Left ventricle myocardium inferior (tissue), 1 donor: ENCODE measurements around the gene MIP. TPM values are rescaled to one million over a fixed set of nuclear protein-coding genes. Genes with fewer than 3 reads are reported as not detected.
"Not testable (repeated sequence)": the region's sequence is repeated elsewhere in the genome, so short reads cannot be mapped to it uniquely, and the experiment has no call there.

ENCODE experiments used
- DNase-seq: peaks from one replicate; pipeline ENCODE4 v3.0.0-alpha.2; 2020
- H3K27ac ChIP-seq: fragments of 200-600 bp; replicated peaks from 2 replicates; pipeline ENCODE4 v1.8.0; 2021
- H3K27me3 ChIP-seq: fragments of 200-600 bp; 2 replicates; pipeline ENCODE4 v1.8.0; 2021; ENCODE audit warnings: low read depth
- H3K36me3 ChIP-seq: fragments of 200-600 bp; 2 replicates; pipeline ENCODE4 v1.8.0; 2021
- H3K4me1 ChIP-seq: fragments of 200-600 bp; 2 replicates; pipeline ENCODE4 v1.8.0; 2021
- H3K4me3 ChIP-seq: fragments of 200-600 bp; 2 replicates; pipeline ENCODE4 v1.8.0; 2021; ENCODE audit warnings: mild to moderate bottlenecking, moderate library complexity
- H3K9me3 ChIP-seq: fragments of 200-600 bp; replicated peaks from 2 replicates; pipeline ENCODE4 v1.8.0; 2021
- intact Hi-C: fragments of 100-400 bp; cut with micrococcal nuclease; formaldehyde crosslinking; loops from one replicate; pipeline ENCODE4 v1.11.0; 2022
- total RNA-seq: library from RNA; stranded (reverse); fragmentation: NEBNext Ultra II Directional; extraction: Animal tissue kit (Norgen Biotek cat#: 25700); gene quantifications from one replicate; pipeline ENCODE4 v1.2.1, GENCODE V29; 2021
- TF ChIP-seq, protein P1 (sequence below): fragments of 200-600 bp; IDR thresholded peaks from 2 replicates; pipeline ENCODE4 v1.8.0; 2021; ENCODE audit warnings: antibody characterized with exemption, mild to moderate bottlenecking, borderline replicate concordance
- donor health status: DM: no; HTN: yes; CAD: no; lungs with severe emphysema.

The MIP gene
- total RNA-seq, 1 donor from 2014 or later: not detected

DNA sequence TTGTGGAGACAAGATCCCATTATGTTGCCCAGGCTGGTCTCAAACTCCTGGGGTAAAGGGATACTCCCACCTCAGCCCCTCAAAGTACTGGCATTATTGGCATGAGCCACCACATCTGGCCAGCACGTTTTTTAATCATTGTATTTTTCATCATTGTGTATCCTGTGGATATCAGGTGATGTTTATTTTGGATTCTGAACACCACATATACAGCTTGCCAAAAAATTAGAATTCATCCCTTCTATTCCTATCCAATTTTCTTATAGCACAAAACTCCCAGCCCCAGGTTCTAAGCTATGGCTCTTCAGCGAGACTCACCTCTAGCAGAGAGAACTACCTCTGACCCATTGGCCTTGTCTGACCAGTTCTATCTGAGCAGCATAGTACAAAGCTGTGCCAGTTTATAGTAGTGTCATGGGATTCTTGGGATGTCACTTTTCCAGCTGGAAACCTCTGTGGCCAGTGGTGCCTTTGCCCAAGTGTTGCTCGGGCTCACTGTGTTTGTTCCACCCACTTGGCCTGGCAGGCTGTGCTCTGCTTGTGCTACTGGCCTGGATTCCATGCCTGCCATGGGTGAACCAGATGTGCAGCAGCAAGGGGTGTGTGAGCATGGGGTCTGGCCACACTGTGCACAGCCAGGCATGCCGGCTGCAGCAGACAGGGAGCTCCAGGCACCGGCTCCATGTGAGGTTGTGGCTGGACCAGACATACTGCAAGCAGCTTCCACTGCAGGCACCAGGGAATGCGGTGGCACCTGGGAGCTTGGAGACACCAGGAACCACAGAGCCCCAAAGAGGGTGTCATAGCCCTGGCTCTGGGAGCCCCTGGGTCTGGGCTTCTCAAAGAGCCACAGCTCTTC, 42.4 kb downstream of the MIP start:
- no peaks in the 10 kb centered on the region for H3K27me3 ChIP-seq
- H3K4me1 ChIP-seq: no peaks in the 10 kb centered on the region
- no peaks in the 10 kb centered on the region for H3K9me3 ChIP-seq
- H3K27ac ChIP-seq: no peak overlapping the region
- intact Hi-C loops: no loop called here
- H3K4me3 ChIP-seq: no peak overlapping the region
- no peak for DNase-seq
- TF ChIP-seq, protein P1, sequence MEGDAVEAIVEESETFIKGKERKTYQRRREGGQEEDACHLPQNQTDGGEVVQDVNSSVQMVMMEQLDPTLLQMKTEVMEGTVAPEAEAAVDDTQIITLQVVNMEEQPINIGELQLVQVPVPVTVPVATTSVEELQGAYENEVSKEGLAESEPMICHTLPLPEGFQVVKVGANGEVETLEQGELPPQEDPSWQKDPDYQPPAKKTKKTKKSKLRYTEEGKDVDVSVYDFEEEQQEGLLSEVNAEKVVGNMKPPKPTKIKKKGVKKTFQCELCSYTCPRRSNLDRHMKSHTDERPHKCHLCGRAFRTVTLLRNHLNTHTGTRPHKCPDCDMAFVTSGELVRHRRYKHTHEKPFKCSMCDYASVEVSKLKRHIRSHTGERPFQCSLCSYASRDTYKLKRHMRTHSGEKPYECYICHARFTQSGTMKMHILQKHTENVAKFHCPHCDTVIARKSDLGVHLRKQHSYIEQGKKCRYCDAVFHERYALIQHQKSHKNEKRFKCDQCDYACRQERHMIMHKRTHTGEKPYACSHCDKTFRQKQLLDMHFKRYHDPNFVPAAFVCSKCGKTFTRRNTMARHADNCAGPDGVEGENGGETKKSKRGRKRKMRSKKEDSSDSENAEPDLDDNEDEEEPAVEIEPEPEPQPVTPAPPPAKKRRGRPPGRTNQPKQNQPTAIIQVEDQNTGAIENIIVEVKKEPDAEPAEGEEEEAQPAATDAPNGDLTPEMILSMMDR: no peak
- no peaks in the 10 kb centered on the region for H3K36me3 ChIP-seq

DNA sequence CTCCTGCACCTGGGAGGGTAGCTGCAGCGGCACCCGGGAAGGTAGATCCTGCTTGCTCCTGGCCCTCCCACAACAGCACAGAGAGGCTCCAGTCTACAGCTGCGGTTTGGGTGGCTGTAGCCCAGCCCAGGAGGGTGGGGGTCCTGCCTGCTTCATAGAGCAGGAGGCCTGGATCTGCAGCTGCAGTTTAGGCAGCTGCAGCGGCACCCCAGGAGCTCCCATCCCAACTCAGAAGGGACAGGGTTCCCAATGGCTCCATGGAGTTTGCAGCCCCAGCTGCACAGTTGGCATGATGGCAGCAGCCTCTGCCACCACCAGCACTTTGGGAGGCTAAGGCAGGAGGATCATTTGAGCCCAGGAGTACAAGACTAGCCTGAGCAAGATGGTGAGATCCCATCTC, 43.7 kb downstream of the MIP start:
- intact Hi-C loops: no loop called here
- TF ChIP-seq, protein P1: no peak

DNA sequence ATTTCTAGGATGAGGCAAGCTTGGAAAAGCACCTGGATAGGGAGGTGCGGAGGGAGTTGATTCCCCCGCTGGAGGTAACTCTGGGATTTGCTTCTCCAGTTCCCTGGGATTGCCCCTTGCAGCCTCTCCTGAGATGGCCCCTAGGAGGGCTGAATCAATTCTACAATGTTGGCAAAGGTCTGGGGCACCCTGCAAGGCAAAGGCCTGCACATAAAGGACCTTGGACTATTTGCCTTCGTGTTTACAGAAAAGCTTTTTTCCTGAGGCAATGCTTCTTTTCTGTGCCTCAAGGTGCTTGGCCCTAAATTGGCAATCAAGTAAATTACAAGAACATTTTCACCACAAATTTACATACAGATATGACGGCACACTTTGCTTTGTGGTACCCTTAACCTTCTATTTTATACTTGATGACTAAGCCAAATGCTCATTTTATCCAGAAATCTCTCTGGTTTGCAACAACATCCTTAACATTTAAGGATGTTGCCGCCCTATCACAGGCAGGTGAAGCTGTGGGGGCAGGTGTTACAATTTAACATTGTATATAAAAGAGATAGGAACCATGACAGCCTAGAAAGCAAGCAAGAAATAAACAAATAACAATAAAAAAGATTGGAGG, 45.5 kb downstream of the MIP start:
- Histone ChIP-seq H3K9me3 (no peaks in the 10 kb centered on the region), H3K4me3 (no peak overlapping the region), H3K27ac (no peak overlapping the region), H3K4me1 (no peaks in the 10 kb centered on the region), H3K27me3 (no peaks in the 10 kb centered on the region), H3K36me3 (no peaks in the 10 kb centered on the region)
- TF ChIP-seq, protein P1: no peak
- intact Hi-C loops: no loop called here
- DNase-seq: no peak

More for the DNA sequence above, 43.7 kb downstream of the MIP start:
- no peak for DNase-seq
- Histone ChIP-seq H3K4me1 (no peaks in the 10 kb centered on the region), H3K27ac (no peak overlapping the region), H3K27me3 (no peaks in the 10 kb centered on the region), H3K36me3 (no peaks in the 10 kb centered on the region), H3K4me3 (no peak overlapping the region), H3K9me3 (no peaks in the 10 kb centered on the region)

DNA sequence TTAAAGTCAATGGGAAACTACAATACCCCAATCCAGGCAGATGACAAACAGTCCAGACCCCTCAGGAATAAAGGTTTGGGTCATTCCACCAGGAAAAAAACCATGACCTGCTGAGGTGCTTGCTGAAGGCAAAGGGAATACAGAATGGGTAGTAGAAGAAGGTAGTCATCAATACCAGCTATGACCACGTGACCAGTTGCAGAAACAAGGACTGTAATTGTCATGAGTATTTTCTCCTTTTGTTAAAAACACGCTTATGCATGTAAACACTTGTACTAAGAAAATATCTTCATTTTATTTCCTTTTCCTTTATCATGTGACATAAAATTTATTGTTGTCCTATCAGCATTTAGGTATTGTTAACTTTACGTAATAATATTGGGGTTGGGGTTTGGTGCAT, 50.2 kb downstream of the MIP start:
- H3K36me3 ChIP-seq, H3K9me3 ChIP-seq, DNase-seq, H3K27ac ChIP-seq, H3K4me3 ChIP-seq, H3K4me1 ChIP-seq, H3K27me3 ChIP-seq, intact Hi-C loops: not testable (repeated sequence)

DNA sequence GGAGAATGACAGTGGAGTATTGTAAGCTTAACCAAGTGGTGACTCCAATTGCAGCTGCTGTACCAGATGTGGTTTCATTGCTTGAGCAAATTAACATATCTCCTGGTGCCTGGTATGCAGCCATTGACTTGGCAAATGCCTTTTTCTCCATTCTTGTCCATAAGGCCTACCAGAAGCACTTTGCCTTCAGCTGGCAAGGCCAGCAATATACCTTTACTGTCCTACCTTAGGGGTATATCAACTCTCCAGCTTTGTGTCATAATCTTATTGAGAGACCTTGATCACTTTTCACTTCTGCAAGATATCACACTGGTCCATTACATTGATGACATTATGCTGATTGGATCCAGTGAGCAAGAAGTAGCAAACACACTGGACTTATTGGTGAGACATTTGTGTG, 52.8 kb downstream of the MIP start:
- intact Hi-C loops, H3K27me3 ChIP-seq, H3K36me3 ChIP-seq, H3K4me3 ChIP-seq, H3K27ac ChIP-seq, DNase-seq, H3K4me1 ChIP-seq: not testable (repeated sequence)
- peaks cover 17% of the 10 kb centered on the region for H3K9me3 ChIP-seq

DNA sequence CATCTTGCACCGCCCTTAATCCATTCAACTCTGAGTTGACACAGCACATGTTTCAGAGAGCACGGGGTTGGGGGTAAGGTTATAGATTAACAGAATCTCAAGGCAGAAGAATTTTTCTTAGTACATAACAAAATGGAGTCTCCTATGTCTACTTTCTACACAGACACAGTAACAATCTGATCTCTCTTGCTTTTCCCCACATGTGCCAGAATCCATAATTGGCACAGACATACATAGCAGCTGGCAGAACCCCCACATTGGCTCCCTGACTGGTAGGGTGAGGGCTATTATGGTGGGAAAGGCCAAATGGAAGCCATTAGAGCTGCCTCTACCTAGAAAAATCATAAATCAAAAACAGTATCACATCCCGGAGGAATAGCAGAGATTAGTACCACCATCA, 53.3 kb downstream of the MIP start:
- H3K27ac ChIP-seq, H3K4me3 ChIP-seq, H3K4me1 ChIP-seq, DNase-seq, H3K27me3 ChIP-seq, intact Hi-C loops, H3K36me3 ChIP-seq: not testable (repeated sequence)
- H3K9me3 ChIP-seq: peaks cover 17% of the 10 kb centered on the region

Other genes starting within 250 kb of the MIP start
- gene RNF41, start 232.7 kb downstream of the MIP start, total RNA-seq: 51.4 TPM
- gene NABP2, start 230.3 kb downstream of the MIP start, total RNA-seq: 20.3 TPM
- gene SLC39A5, start 224.6 kb downstream of the MIP start, total RNA-seq: not detected
- gene ANKRD52, start 196.3 kb downstream of the MIP start, total RNA-seq: 25.1 TPM
- 203 TPM for gene COQ10A, start 187.7 kb downstream of the MIP start, total RNA-seq
- gene CS, start 154.3 kb downstream of the MIP start, total RNA-seq: 780 TPM
- 33.4 TPM for gene CNPY2, start 138.7 kb downstream of the MIP start, total RNA-seq
- gene PAN2, start 120.7 kb downstream of the MIP start, total RNA-seq: 49.5 TPM
- not detected for gene IL23A, start 115.8 kb downstream of the MIP start, total RNA-seq
- 34.9 TPM for gene STAT2, start 94.5 kb downstream of the MIP start, total RNA-seq
- gene APOF, start 91.8 kb downstream of the MIP start, total RNA-seq: not detected
- 2.2 TPM for gene TIMELESS, start 5.2 kb downstream of the MIP start, total RNA-seq
- 3.6 TPM for gene SPRYD4, start 13.9 kb upstream of the MIP start, total RNA-seq
- 0.49 TPM for gene GLS2, start 33.5 kb upstream of the MIP start, total RNA-seq
- 33.2 TPM for gene RBMS2, start 67.2 kb upstream of the MIP start, total RNA-seq
- 39.1 TPM for gene BAZ2A, start 175.7 kb upstream of the MIP start, total RNA-seq
- 3,068 TPM for gene ATP5F1B, start 191.3 kb upstream of the MIP start, total RNA-seq
- 136 TPM for gene PTGES3, start 233.6 kb upstream of the MIP start, total RNA-seq